K562 (cell line): ENCODE results near the gene PYCR2. TPM values are rescaled to one million over a fixed set of nuclear protein-coding genes. Genes with fewer than 3 reads are reported as not detected.

Source experiments
- BHLHE40 ChIP-seq: IDR thresholded peaks from 2 replicates; pipeline ENCODE4 v1.6.1; 2011; ENCODE audit warnings: low read length, improper control_type of control experiment
- CHD2 ChIP-seq: IDR thresholded peaks from 2 replicates; pipeline ENCODE4 v1.6.1; 2011; ENCODE audit warnings: low read depth, low read length
- DLX4 ChIP-seq: fragments of 250-450 bp; sonication (Bioruptor Pico); IDR thresholded peaks from 2 replicates; pipeline ENCODE4 v1.6.1; 2021; ENCODE audit warnings: mild to moderate bottlenecking
- EP300 ChIP-seq: IDR thresholded peaks from 2 replicates; pipeline ENCODE4 v1.6.1; 2012; ENCODE audit warnings: low read length, improper control_type of control experiment
- EP400 ChIP-seq: fragments of 450-650 bp; IDR thresholded peaks from 2 replicates; pipeline ENCODE4 v1.6.1; 2017; ENCODE audit warnings: antibody characterized with exemption, mild to moderate bottlenecking, moderate library complexity
- ETS2 ChIP-seq: IDR thresholded peaks from 2 replicates; pipeline ENCODE4 v1.6.1; 2016; ENCODE audit warnings: borderline replicate concordance, missing genetic modification characterization, mild to moderate bottlenecking, moderate library complexity, missing compliant biosample characterization; ENCODE audit not compliant: poor library complexity, severe bottlenecking
- KLF16 ChIP-seq: IDR thresholded peaks from 2 replicates; pipeline ENCODE4 v1.6.1; 2016; ENCODE audit warnings: antibody characterized with exemption
- LEF1 ChIP-seq: fragments of 450-650 bp; IDR thresholded peaks from 2 replicates; pipeline ENCODE4 v1.6.1; 2016; ENCODE audit warnings: mild to moderate bottlenecking
- MEF2A ChIP-seq: IDR thresholded peaks from 2 replicates; pipeline ENCODE4 v1.6.1; 2011; ENCODE audit warnings: low read depth, mild to moderate bottlenecking, low read length, moderate library complexity; ENCODE audit not compliant: control insufficient read depth
- NFE2 ChIP-seq: IDR thresholded peaks from 2 replicates; pipeline ENCODE4 v1.6.1; 2014; ENCODE audit warnings: antibody characterized with exemption, low read depth
- NUFIP1 ChIP-seq: fragments of 450-650 bp; IDR thresholded peaks from 2 replicates; pipeline ENCODE4 v1.6.1; 2018; ENCODE audit not compliant: partially characterized antibody
- PCBP2 ChIP-seq: fragments of 200-400 bp; formaldehyde crosslinking; IDR thresholded peaks from 2 replicates; pipeline ENCODE4 v1.6.1; 2018; ENCODE audit warnings: low read length, low read depth, mild to moderate bottlenecking, moderate library complexity; ENCODE audit not compliant: poor library complexity, severe bottlenecking
- POLR2G ChIP-seq: fragments of 200-400 bp; formaldehyde crosslinking; IDR thresholded peaks from 2 replicates; pipeline ENCODE4 v1.6.1; 2017; ENCODE audit warnings: low read depth, mild to moderate bottlenecking, antibody characterized with exemption, low read length, moderate library complexity
- RAD51 ChIP-seq: fragments of 450-650 bp; IDR thresholded peaks from 2 replicates; pipeline ENCODE4 v1.7.1; 2016; ENCODE audit warnings: low read depth, mild to moderate bottlenecking, borderline replicate concordance
- SMARCA4 ChIP-seq: fragments of 450-650 bp; IDR thresholded peaks from 2 replicates; pipeline ENCODE4 v1.6.1; 2016
- TAF15 ChIP-seq: fragments of 200-400 bp; formaldehyde crosslinking; IDR thresholded peaks from 2 replicates; pipeline ENCODE4 v1.6.1; 2017; ENCODE audit warnings: mild to moderate bottlenecking, low read depth, low read length, moderate library complexity
- TEAD4 ChIP-seq, 2 experiments: sonication (generic) in 1 of 2; formaldehyde crosslinking in 1 of 2; IDR thresholded peaks; 2 replicates each; pipeline versions ENCODE4 v1.6.1 to v1.8.0; 2012 to 2022; ENCODE audit warnings: borderline replicate concordance in 1 of 2, inconsistent platforms in 1 of 2, low read length in 1 of 2, mild to moderate bottlenecking in 1 of 2, missing genetic modification reagents in 1 of 2
- TOE1 ChIP-seq, 2 experiments: fragments of 450-650 bp in 1 of 2; sonication (generic) in 1 of 2; formaldehyde crosslinking in 1 of 2; IDR thresholded peaks; 2 replicates each; pipeline versions ENCODE4 v1.7.1 to v1.8.0; 2016 to 2022; ENCODE audit warnings: borderline replicate concordance in 2 of 2, mild to moderate bottlenecking in 2 of 2, antibody characterized with exemption in 1 of 2, inconsistent platforms in 1 of 2, low read depth in 1 of 2, missing genetic modification reagents in 1 of 2, moderate library complexity in 1 of 2
- ZNF212 ChIP-seq: fragments of 450-650 bp; formaldehyde crosslinking; IDR thresholded peaks from 2 replicates; pipeline ENCODE4 v1.4.0; 2020; ENCODE audit warnings: mild to moderate bottlenecking
- ZNF263 ChIP-seq: sonication (generic); formaldehyde crosslinking; IDR thresholded peaks from 2 replicates; pipeline ENCODE4 v1.8.0; 2022; ENCODE audit warnings: mild to moderate bottlenecking, missing genetic modification reagents, borderline replicate concordance
- polyA plus RNA-seq, 8 experiments: library from polyadenylated mRNA; depleted of rRNA in 4 of 8; stranded (reverse) in 5 of 8; unstranded in 3 of 8; fragments of >200 nt; fragmentation: Nextera tagmentation in 2 of 8; fragmentation: Illumina TruSeq in 1 of 8; extraction: Ambion mirVana in 2 of 8; extraction: Trizol in 1 of 8; gene quantifications; 2 replicates each; pipeline versions ENCODE4 v1.2.1 to v1.2.3, GENCODE V29; 2011 to 2014; ENCODE audit warnings: inconsistent platforms in 1 of 8, missing spikeins in 1 of 8
- total RNA-seq, 7 experiments: library from RNA; depleted of rRNA in 6 of 7; stranded (reverse); fragments of >200 nt in 6 of 7; fragmentation: Illumina TruSeq in 2 of 7; extraction: Trizol in 2 of 7; gene quantifications; 2 replicates each; pipeline versions ENCODE4 v1.2.1 to v1.2.3, GENCODE V29; 2011 to 2021; ENCODE audit warnings: low replicate concordance in 1 of 7

PYCR2 gene
- total and polyA plus RNA-seq, 9 of the 15 experiments (the other 6 are each of a cell fraction or from before 2014, with no cell fraction given) = 5.5 to 219 (median 127) TPM

GRCh38 chr1:225941187-225941941 is 17.3 kb upstream of the PYCR2 start, which contains the start of gene LEFTY2 (continued):
- peak; percentile 79 for TF ChIP-seq BHLHE40
- no peak for TF ChIP-seq POLR2G
- no peak for TF ChIP-seq LEF1
- no peak for TF ChIP-seq ZNF212 (CRISPR knock-in tag)
- TF ChIP-seq TOE1 (IDR thresholded peaks at IDR 0.05; ENCODE audit: borderline replicate concordance) = peak; percentile 98
- TF ChIP-seq TOE1 (CRISPR knock-in tag; IDR thresholded peaks at IDR 0.05; ENCODE audit: borderline replicate concordance, low read depth) = no peak
- TF ChIP-seq ZNF263 = peak; percentile 86
- no peak for TF ChIP-seq TEAD4 (IDR thresholded peaks at IDR 0.05; ENCODE audit: low read length)
- TF ChIP-seq TEAD4 (CRISPR knock-in tag; IDR thresholded peaks at IDR 0.05; ENCODE audit: borderline replicate concordance) = no peak
- TF ChIP-seq NFE2 = no peak
- TF ChIP-seq TAF15 = no peak
- no peak for TF ChIP-seq EP400
- TF ChIP-seq DLX4 = no peak
- no peak for TF ChIP-seq NUFIP1
- TF ChIP-seq PCBP2 = no peak
- no peak for TF ChIP-seq CHD2
- TF ChIP-seq ETS2 = no peak
- TF ChIP-seq MEF2A = no peak
- no peak for TF ChIP-seq EP300
- TF ChIP-seq KLF16 = no peak
- no peak for TF ChIP-seq SMARCA4
- peak; percentile 98 for TF ChIP-seq RAD51
